Lower leg skin (tissue), 4 donors: ENCODE results near the gene TAF1C. TPM values are rescaled to one million over a fixed set of nuclear protein-coding genes. Genes with fewer than 3 reads are reported as not detected.

Experiments
- DNase-seq, 2 donors: peaks; one replicate each; pipeline ENCODE4 v3.0.0-alpha.2; 2019; ENCODE audit warnings: low spot score in 2 of 2
- H3K4me3 ChIP-seq: fragments of 200-600 bp; sonication (generic); 2 replicates; pipeline ENCODE4 v1.5.1; 2017; ENCODE audit warnings: mild to moderate bottlenecking, low read depth; ENCODE audit not compliant: poor library complexity, severe bottlenecking
- CTCF ChIP-seq, 3 donors: fragments of 450-650 bp; IDR thresholded peaks; one replicate each; pipeline ENCODE4 v1.5.1; 2016; ENCODE audit warnings: antibody characterized with exemption in 3 of 3, mild to moderate bottlenecking in 3 of 3, moderate library complexity in 2 of 3
- POLR2A ChIP-seq, 2 donors: fragments of 450-650 bp; IDR thresholded peaks; one replicate each; pipeline ENCODE4 v1.6.1; 2016 to 2017; ENCODE audit warnings: antibody characterized with exemption in 2 of 2, mild to moderate bottlenecking in 1 of 2, moderate library complexity in 1 of 2
- WGBS, 2 donors: methylation state at CpG; one replicate each; pipeline ENCODE4 v1.1.5; 2018; 5-methylcytosine and 5-hydroxymethylcytosine counted together
- intact Hi-C: fragments of 100-400 bp; cut with DNase I; formaldehyde crosslinking; loops from one replicate; pipeline ENCODE4 v1.15.0; 2023; ENCODE audit warnings: low total_unique reads
- total RNA-seq, 4 donors: library from RNA; depleted of rRNA; stranded (reverse); fragments of >200 nt; gene quantifications; one replicate each; pipeline ENCODE4 v1.1.0, GENCODE V29; 2016

The TAF1C gene
- total RNA-seq, 4 donors from 2014 or later: 35.8 to 41.8 (median 36.5) TPM

DNA sequence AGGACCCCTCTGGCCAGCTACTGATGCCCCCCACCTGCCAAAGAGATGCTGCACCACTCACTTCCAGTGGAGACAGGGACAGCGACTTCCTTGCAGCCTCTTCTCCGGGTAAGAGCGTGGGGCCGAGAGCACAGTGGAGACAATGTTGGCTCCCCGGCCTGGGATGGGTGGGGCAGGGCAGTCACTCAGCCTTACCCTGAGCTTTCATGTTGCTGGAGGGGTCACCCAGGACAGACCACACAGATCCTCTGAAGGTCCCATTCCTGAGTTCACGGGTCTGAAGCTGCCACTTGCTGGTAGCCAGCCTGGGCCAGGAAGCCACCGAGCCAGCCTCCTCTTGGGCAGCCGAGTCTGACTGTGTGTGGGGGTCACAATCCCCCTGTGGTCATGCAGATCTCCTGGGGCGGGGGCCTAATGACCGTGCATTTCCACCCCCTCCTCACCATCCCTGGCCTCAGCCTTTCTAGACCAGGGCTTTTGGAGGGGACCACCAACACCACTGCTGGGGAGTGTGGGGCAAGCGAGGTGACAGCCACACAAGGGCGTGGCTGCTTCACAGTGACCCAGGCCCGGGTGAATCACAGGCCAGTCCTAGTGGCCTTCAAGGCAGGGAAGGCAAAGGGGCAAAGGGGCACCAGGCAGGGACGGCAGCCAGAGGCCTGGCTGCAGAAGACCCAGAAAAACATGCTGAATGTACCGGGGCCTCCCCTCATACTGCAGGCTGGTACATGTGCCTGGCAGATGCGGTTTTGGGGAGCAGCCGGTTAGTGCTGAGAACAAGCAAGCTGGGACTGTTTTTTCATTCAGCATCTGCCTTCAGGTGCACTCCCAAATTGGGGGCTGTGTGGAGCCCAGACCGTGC is 10.4 kb downstream of the TAF1C start:
- 45 to 51% methylated on average over 15 to 17 of the region's 18 CpGs for WGBS, 2 donors
- no peak overlapping the region for H3K4me3 ChIP-seq

GRCh38 chr16:84175350-84176081 is 11.3 kb downstream of the TAF1C start:
- intact Hi-C loops: loop anchor here (5.0 kb wide), 1 partner anchor 228 kb away; no protein-coding TSS in a partner anchor
- no peak overlapping the region for H3K4me3 ChIP-seq
- TF ChIP-seq POLR2A (IDR thresholded peaks at IDR 0.05): no peak
- peak in 1 of 3 donors; percentile 82 for TF ChIP-seq CTCF (IDR thresholded peaks at IDR 0.05)
- peak in 1 of 2 donors; percentile 66 for DNase-seq
- 36 to 37% methylated on average over 10 of the region's 10 CpGs for WGBS, 2 donors

More for the DNA sequence above, 10.4 kb downstream of the TAF1C start:
- intact Hi-C loops: loop anchor here (5.0 kb wide), 1 partner anchor 229 kb away; no protein-coding TSS in a partner anchor
- no peak for TF ChIP-seq CTCF (IDR thresholded peaks at IDR 0.05)
- no peak for TF ChIP-seq POLR2A (IDR thresholded peaks at IDR 0.05)
- no peak for DNase-seq

GRCh38 chr16:84174396-84174795 is 12.5 kb downstream of the TAF1C start:
- intact Hi-C loops: no loop called here
- WGBS, 2 donors: 80 to 81% methylated on average over 11 of the region's 11 CpGs
- TF ChIP-seq CTCF (IDR thresholded peaks at IDR 0.05) (no peak), POLR2A (IDR thresholded peaks at IDR 0.05) (no peak)

DNA sequence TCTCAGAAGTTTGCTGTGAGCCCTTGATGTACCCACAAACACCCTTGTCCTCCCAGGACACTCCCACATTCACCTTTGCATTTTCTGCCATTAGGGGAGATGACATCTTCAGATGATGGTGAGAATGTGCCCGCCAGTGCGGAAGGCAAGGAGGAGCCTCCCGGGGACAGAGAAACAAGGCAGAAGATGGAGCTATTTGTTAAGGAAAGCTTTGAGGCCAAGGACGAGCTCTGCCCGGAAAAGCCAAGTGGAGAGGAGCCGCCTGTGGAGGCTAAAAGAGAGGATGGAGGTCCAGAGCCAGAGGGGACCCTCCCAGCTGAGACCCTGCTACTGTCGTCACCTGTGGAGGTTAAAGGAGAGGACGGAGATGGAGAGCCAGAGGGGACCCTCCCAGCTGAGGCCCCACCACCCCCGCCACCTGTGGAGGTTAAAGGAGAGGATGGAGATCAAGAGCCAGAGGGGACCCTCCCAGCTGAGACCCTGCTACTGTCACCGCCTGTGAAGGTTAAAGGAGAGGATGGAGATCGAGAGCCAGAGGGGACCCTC is 17.0 kb downstream of the TAF1C start:
- intact Hi-C loops: no loop called here

More at GRCh38 chr16:84174396-84174795, 12.5 kb downstream of the TAF1C start:
- DNase-seq: no peak
- H3K4me3 ChIP-seq: no peak overlapping the region

More for the DNA sequence above, 17.0 kb downstream of the TAF1C start:
- DNase-seq: no peak
- no peak for TF ChIP-seq POLR2A (IDR thresholded peaks at IDR 0.05)
- TF ChIP-seq CTCF (IDR thresholded peaks at IDR 0.05): no peak
- no peak overlapping the region for H3K4me3 ChIP-seq
- 73 to 82% methylated on average over 11 of the region's 11 CpGs for WGBS, 2 donors
